Lung (tissue), 12 donors: ENCODE data around the gene TBC1D22A. TPM values are rescaled to one million over a fixed set of nuclear protein-coding genes. Genes with fewer than 3 reads are reported as not detected.
A peak's percentile ranks its signal among the peaks of the same experiment; 100 is the strongest.

Experiments
- ATAC-seq: fragments of 200-7000 bp; cut with Tn5 transposase; one replicate; pipeline ENCODE4 v1.9.1; 2020; ENCODE audit warnings: moderate number of reproducible peaks; ENCODE audit not compliant: insufficient read depth, low FRiP score
- DNase-seq, 3 donors: peaks; one replicate each; pipeline ENCODE4 v3.0.0-alpha.2; 2013 to 2017
- H3K27ac ChIP-seq, 2 donors: one replicate each; pipeline ENCODE4 v1.5.1; 2013; ENCODE audit warnings: mild to moderate bottlenecking in 2 of 2, moderate library complexity in 2 of 2, control low read depth in 1 of 2, inconsistent platforms in 1 of 2, low read depth in 1 of 2, low read length in 1 of 2
- H3K27me3 ChIP-seq, 3 donors: one replicate each; pipeline ENCODE4 v1.5.1; 2013; ENCODE audit warnings: low read length in 2 of 3; ENCODE audit not compliant: control insufficient read depth in 3 of 3, insufficient read depth in 3 of 3
- H3K36me3 ChIP-seq, 4 donors: one replicate each; pipeline ENCODE4 v1.5.1; 2013; ENCODE audit warnings: low read length in 4 of 4, mild to moderate bottlenecking in 1 of 4, moderate library complexity in 1 of 4; ENCODE audit not compliant: control insufficient read depth in 4 of 4, insufficient read depth in 4 of 4
- H3K4me1 ChIP-seq, 5 donors: one replicate each; pipeline ENCODE4 v1.5.1; 2013; ENCODE audit warnings: low read length in 5 of 5, mild to moderate bottlenecking in 2 of 5, moderate library complexity in 1 of 5; ENCODE audit not compliant: control insufficient read depth in 5 of 5, insufficient read depth in 5 of 5
- H3K4me3 ChIP-seq: one replicate; pipeline ENCODE4 v1.5.1; 2013; ENCODE audit warnings: mild to moderate bottlenecking, control low read depth, moderate library complexity
- H3K9ac ChIP-seq, 2 donors: one replicate each; pipeline ENCODE4 v1.5.1; 2013; ENCODE audit warnings: low read length in 2 of 2, control low read depth in 1 of 2; ENCODE audit not compliant: insufficient read depth in 1 of 2
- H3K9me3 ChIP-seq, 4 donors: one replicate each; pipeline ENCODE4 v1.5.1; 2013; ENCODE audit warnings: low read length in 3 of 4, mild to moderate bottlenecking in 1 of 4, moderate library complexity in 1 of 4; ENCODE audit not compliant: control insufficient read depth in 4 of 4, insufficient read depth in 3 of 4
- whole genome bisulfite sequencing, 2 donors: extraction: QIAGEN DNeasy Blood & Tissue Kit; methylation state at CpG; one replicate each; pipeline ENCODE4 v1.1.7; 2013; 5-methylcytosine and 5-hydroxymethylcytosine counted together
- polyA plus RNA-seq, 2 donors: library from polyadenylated mRNA; stranded (reverse); fragments of 200-250 nt; gene quantifications; one replicate each; pipeline ENCODE4 v1.2.1, GENCODE V29; 2013
- total RNA-seq, 2 donors: library from RNA; depleted of rRNA in 1 of 2; stranded (reverse); fragments of >200 nt in 1 of 2; gene quantifications; one replicate each; pipeline ENCODE4 v1.2.1, GENCODE V29; 2014 to 2021
- TF ChIP-seq, protein P1 (sequence below): IDR thresholded peaks from 2 replicates; pipeline ENCODE4 v1.5.1; 2012; ENCODE audit warnings: mild to moderate bottlenecking; ENCODE audit errors: control extremely low read depth, extremely low read depth
- donor health status: control.
- donor health status: control.
- donor health status: Bipolar disorder and iron deficiency.
- donor health status: healthy.
- donor health status: DM: yes; HTN: yes; CAD: no.

Gene TBC1D22A
- total and polyA plus RNA-seq, 4 donors, result 20.2 to 38.4 (median 21.0) TPM

GRCh38 chr22:46774253-46774979 lies 12.0 kb downstream of the TBC1D22A start:
- peak in 1 of 3 donors; percentile 18 for DNase-seq
- Histone ChIP-seq H3K36me3 (peaks cover 0 to 1% (median 0%) of the 10 kb centered on the region in 4 donors), H3K4me3 (no peak overlapping the region), H3K9me3 (no peaks in the 10 kb centered on the region), H3K4me1 (peaks cover 5 to 45% (median 8%) of the 10 kb centered on the region in 5 donors), H3K27ac (peak overlapping the region in 1 of 2 donors; percentile 80), H3K9ac (no peak overlapping the region), H3K27me3 (no peaks in the 10 kb centered on the region)
- TF ChIP-seq, protein P1, sequence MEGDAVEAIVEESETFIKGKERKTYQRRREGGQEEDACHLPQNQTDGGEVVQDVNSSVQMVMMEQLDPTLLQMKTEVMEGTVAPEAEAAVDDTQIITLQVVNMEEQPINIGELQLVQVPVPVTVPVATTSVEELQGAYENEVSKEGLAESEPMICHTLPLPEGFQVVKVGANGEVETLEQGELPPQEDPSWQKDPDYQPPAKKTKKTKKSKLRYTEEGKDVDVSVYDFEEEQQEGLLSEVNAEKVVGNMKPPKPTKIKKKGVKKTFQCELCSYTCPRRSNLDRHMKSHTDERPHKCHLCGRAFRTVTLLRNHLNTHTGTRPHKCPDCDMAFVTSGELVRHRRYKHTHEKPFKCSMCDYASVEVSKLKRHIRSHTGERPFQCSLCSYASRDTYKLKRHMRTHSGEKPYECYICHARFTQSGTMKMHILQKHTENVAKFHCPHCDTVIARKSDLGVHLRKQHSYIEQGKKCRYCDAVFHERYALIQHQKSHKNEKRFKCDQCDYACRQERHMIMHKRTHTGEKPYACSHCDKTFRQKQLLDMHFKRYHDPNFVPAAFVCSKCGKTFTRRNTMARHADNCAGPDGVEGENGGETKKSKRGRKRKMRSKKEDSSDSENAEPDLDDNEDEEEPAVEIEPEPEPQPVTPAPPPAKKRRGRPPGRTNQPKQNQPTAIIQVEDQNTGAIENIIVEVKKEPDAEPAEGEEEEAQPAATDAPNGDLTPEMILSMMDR, result no peak
- no peak for ATAC-seq
- 43 to 67% methylated on average over 24 of the region's 24 CpGs for WGBS, 2 donors

- Histone ChIP-seq H3K9ac (no peak overlapping the region), H3K27ac (no peak overlapping the region), H3K36me3 (peaks cover 0 to 1% (median 0%) of the 10 kb centered on the region in 4 donors), H3K4me3 (no peak overlapping the region), H3K27me3 (no peaks in the 10 kb centered on the region), H3K4me1 (peaks cover 5 to 37% (median 8%) of the 10 kb centered on the region in 5 donors), H3K9me3 (no peaks in the 10 kb centered on the region)
- DNase-seq, result no peak
- no peak for ATAC-seq
- WGBS, 2 donors, result 83 to 87% methylated on average over 20 of the region's 20 CpGs
- TF ChIP-seq, protein P1, result no peak
These were observed 12.8 kb downstream of the TBC1D22A start for GRCh38 chr22:46774980-46775849.

GRCh38 chr22:46775850-46776826 lies 13.7 kb downstream of the TBC1D22A start:
- ATAC-seq, result no peak
- no peaks in the 10 kb centered on the region for H3K9me3 ChIP-seq
- TF ChIP-seq, protein P1, result no peak
- WGBS, 2 donors, result 68 to 78% methylated on average over 22 of the region's 22 CpGs
- H3K27ac ChIP-seq, result no peak overlapping the region
- no peaks in the 10 kb centered on the region for H3K27me3 ChIP-seq
- peaks cover 0 to 1% (median 0%) of the 10 kb centered on the region in 4 donors for H3K36me3 ChIP-seq
- peaks cover 5 to 34% (median 8%) of the 10 kb centered on the region in 5 donors for H3K4me1 ChIP-seq
- H3K9ac ChIP-seq, result no peak overlapping the region
- no peak overlapping the region for H3K4me3 ChIP-seq
- no peak for DNase-seq
